MCF 10A (cell line): ENCODE data around the gene CDH6. TPM values are rescaled to one million over a fixed set of nuclear protein-coding genes. Genes with fewer than 3 reads are reported as not detected.

Experiments used
- BruUV-seq: library from RNA; stranded (reverse); fragments of 400-500 nt; replicated peaks from 2 replicates; lab custom pipeline; 2021; lab: Mats Ljungman, UMichigan
- CTCF ChIA-PET: fragments of 300-600 bp; sonication (Branson Sonifier 250); formaldehyde crosslinking; extraction: SDS; loops from one replicate; lab custom pipeline; 2021; ENCODE audit warnings: antibody characterized with exemption, inconsistent platforms; lab: Yijun Ruan, JAX
- POLR2A ChIA-PET: fragments of 300-600, 350-650 bp; sonication (Branson Sonifier 250); formaldehyde crosslinking; extraction: SDS; loops from one replicate; lab custom pipeline; 2020; ENCODE audit warnings: antibody characterized with exemption, inconsistent platforms; lab: Yijun Ruan, JAX
- DNase-seq: peaks from one replicate; pipeline ENCODE4 v3.0.0-alpha.2; 2018; ENCODE audit not compliant: unreplicated experiment
- H3K27ac Mint-ChIP-seq: one replicate; pipeline ENCODE4 v1.8.0; 2022; ENCODE audit warnings: mild to moderate bottlenecking, low read depth, mixed read lengths; ENCODE audit not compliant: unreplicated experiment
- H3K27me3 Mint-ChIP-seq: one replicate; pipeline ENCODE4 v1.8.0; 2022; ENCODE audit warnings: mixed read lengths; ENCODE audit not compliant: insufficient read depth, unreplicated experiment
- H3K36me3 Mint-ChIP-seq: one replicate; pipeline ENCODE4 v1.8.0; 2022; ENCODE audit warnings: mild to moderate bottlenecking, moderate library complexity, mixed read lengths; ENCODE audit not compliant: insufficient read depth, unreplicated experiment
- H3K4me1 Mint-ChIP-seq: one replicate; pipeline ENCODE4 v1.8.0; 2022; ENCODE audit warnings: mixed read lengths; ENCODE audit not compliant: insufficient read depth, unreplicated experiment
- H3K4me3 Mint-ChIP-seq: one replicate; pipeline ENCODE4 v1.8.0; 2022; ENCODE audit warnings: mild to moderate bottlenecking, moderate library complexity, mixed read lengths; ENCODE audit not compliant: unreplicated experiment
- H3K9me3 Mint-ChIP-seq: one replicate; pipeline ENCODE4 v1.8.0; 2022; ENCODE audit warnings: mixed read lengths; ENCODE audit not compliant: unreplicated experiment
- intact Hi-C: fragments of 100-400 bp; cut with micrococcal nuclease; formaldehyde crosslinking; loops from 2 replicates; pipeline ENCODE4 v1.14.1; 2022
- total RNA-seq: library from RNA; stranded (reverse); gene quantifications from 2 replicates; pipeline ENCODE4 v1.2.3, GENCODE V29; 2022
- TF ChIP-seq, protein P1 (sequence below): fragments of 200-600 bp; IDR thresholded peaks from one replicate; pipeline ENCODE4 v1.8.0; 2022; ENCODE audit warnings: antibody characterized with exemption, mild to moderate bottlenecking; ENCODE audit not compliant: unreplicated experiment

CDH6 gene
- total RNA-seq, 1 experiment from 2014 or later: not detected

DNA sequence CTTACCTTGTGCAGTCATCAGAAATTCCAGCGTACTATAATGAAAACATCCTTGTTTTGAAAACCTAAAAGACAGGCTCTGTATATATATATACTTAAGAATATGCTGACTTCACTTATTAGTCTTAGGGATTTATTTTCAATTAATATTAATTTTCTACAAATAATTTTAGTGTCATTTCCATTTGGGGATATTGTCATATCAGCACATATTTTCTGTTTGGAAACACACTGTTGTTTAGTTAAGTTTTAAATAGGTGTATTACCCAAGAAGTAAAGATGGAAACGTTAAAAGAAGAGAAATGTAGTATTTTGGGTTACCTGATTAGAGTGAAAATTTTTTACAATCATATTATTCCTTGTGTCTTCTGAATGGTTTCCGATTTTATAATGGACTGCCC, 131.4 kb downstream of the CDH6 start:
- CTCF ChIA-PET: interaction anchor here (0.7 kb wide), 1 partner anchor 18 kb away, joined by 4 read pairs; no protein-coding TSS in a partner anchor
- Mint-ChIP-seq H3K9me3 (no peaks in the 10 kb centered on the region), H3K27me3 (no peaks in the 10 kb centered on the region), H3K27ac (no peak overlapping the region), H3K4me3 (no peak overlapping the region), H3K36me3 (no peaks in the 10 kb centered on the region), H3K4me1 (no peaks in the 10 kb centered on the region)
- TF ChIP-seq, protein P1, sequence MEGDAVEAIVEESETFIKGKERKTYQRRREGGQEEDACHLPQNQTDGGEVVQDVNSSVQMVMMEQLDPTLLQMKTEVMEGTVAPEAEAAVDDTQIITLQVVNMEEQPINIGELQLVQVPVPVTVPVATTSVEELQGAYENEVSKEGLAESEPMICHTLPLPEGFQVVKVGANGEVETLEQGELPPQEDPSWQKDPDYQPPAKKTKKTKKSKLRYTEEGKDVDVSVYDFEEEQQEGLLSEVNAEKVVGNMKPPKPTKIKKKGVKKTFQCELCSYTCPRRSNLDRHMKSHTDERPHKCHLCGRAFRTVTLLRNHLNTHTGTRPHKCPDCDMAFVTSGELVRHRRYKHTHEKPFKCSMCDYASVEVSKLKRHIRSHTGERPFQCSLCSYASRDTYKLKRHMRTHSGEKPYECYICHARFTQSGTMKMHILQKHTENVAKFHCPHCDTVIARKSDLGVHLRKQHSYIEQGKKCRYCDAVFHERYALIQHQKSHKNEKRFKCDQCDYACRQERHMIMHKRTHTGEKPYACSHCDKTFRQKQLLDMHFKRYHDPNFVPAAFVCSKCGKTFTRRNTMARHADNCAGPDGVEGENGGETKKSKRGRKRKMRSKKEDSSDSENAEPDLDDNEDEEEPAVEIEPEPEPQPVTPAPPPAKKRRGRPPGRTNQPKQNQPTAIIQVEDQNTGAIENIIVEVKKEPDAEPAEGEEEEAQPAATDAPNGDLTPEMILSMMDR: no peak
- no TSS peak for BruUV-seq
- POLR2A ChIA-PET: no interaction called here
- DNase-seq: no peak
- intact Hi-C loops: no loop called here

DNA sequence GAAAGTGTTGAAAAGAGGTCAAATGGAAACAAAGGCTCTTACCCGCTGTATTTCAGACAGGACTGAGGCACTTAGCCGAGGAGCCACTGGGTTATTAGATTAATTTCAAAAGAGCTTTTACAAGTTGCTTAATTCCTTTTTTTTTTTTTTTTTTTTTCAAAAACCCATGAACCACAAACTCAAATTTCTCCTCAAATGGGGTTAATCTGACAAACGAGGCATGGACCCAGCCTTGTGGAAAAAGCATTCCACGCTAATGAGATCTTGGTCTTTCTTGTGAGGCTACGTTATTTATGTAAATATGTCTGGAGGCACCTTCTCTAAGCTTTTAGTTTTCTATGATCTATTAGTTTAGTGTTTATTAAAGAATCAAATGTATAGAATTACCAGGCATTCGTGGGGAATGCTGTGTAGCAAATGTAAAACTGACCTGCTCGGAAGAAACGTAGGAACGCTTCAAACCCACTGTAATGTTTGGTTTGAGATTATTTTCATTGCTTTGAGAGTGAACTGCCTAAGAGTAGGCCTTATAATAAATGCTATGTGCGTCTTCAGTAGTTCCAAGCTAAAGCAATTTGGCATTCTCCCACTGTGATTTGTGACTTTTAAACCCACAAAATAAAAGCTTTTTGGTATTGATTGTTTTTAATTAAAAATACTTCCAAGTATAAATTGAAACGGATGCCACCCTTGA, 134.7 kb downstream of the CDH6 start:
- BruUV-seq: no TSS peak
- intact Hi-C loops: no loop called here
- ChIA-PET CTCF (interaction anchor here (0.6 to 1.0 kb wide), 3 partner anchors 43 to 93 kb away, joined by 3 read pairs; no protein-coding TSS in a partner anchor), POLR2A (no interaction called here)
- Mint-ChIP-seq H3K4me1 (no peaks in the 10 kb centered on the region), H3K4me3 (no peak overlapping the region), H3K27ac (no peak overlapping the region), H3K9me3 (no peaks in the 10 kb centered on the region), H3K36me3 (no peaks in the 10 kb centered on the region), H3K27me3 (no peaks in the 10 kb centered on the region)
- DNase-seq: no peak
- TF ChIP-seq, protein P1: no peak

DNA sequence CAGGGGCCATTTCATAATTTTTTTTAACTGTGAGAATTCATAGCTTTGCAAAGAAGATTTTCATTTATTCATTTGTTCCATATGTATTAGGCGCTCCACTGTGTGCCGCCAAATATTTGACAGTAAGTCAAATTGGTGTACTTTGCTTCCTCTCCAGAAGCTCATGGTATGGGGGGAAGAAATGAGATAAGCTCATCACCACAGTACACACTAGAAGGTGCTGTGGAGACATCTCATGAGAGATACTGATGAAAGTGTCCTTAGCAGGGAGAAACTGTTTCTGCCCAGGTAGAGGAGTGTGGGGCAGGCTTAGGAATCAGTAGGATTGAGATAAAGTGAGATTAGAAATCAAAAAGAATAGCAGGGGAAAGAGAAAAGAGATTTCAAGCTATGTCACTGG, 136.2 kb downstream of the CDH6 start:
- H3K4me3 Mint-ChIP-seq: no peak overlapping the region
- H3K27ac Mint-ChIP-seq: no peak overlapping the region
- ChIA-PET CTCF (interaction anchor here (0.8 to 1.5 kb wide), 3 partner anchors 13 to 15 kb away, joined by 3 read pairs; no protein-coding TSS in a partner anchor), POLR2A (no interaction called here)
- no peaks in the 10 kb centered on the region for H3K9me3 Mint-ChIP-seq
- H3K4me1 Mint-ChIP-seq: no peaks in the 10 kb centered on the region
- TF ChIP-seq, protein P1: no peak
- no peaks in the 10 kb centered on the region for H3K36me3 Mint-ChIP-seq
- intact Hi-C loops: no loop called here
- H3K27me3 Mint-ChIP-seq: no peaks in the 10 kb centered on the region
- DNase-seq: no peak
- no TSS peak for BruUV-seq

DNA sequence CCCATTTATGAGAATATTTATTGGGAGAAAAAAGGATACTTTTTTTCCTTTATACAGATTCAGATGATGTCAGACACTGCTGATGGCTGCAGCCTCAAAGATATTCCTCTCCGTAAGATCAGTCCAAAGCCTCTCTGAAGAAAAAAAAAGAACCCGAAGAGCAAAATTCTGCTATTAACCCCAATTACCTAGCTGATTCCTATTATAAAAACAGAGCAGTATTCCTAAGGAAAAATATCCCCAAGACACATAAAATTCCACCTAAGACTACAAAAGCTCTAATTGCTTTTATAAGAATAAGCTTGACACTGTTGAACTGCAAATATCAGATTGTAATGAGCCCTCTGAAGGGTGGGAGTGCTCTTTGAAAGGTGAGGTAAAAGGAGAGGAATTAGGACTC, 138.7 kb downstream of the CDH6 start:
- CTCF ChIA-PET: interaction anchor here (0.6 kb wide), 1 partner anchor 23 kb away, joined by 3 read pairs; no protein-coding TSS in a partner anchor
- no peak overlapping the region for H3K4me3 Mint-ChIP-seq
- TF ChIP-seq, protein P1: no peak
- no peak for DNase-seq
- H3K27me3 Mint-ChIP-seq: no peaks in the 10 kb centered on the region
- no peaks in the 10 kb centered on the region for H3K36me3 Mint-ChIP-seq
- H3K9me3 Mint-ChIP-seq: no peaks in the 10 kb centered on the region
- intact Hi-C loops: no loop called here
- H3K27ac Mint-ChIP-seq: no peak overlapping the region
- H3K4me1 Mint-ChIP-seq: no peaks in the 10 kb centered on the region
- BruUV-seq: no TSS peak
- POLR2A ChIA-PET: interaction anchor here (0.7 kb wide), 1 partner anchor 43 kb away, joined by 3 read pairs; no protein-coding TSS in a partner anchor
